GM18861 (cell line): ENCODE measurements around the gene CFLAR.
"Not testable (repeated sequence)": the region's sequence is repeated elsewhere in the genome, so short reads cannot be mapped to it uniquely, and the experiment has no call there.

Experiments
- ATAC-seq: cut with Tn5 transposase; IDR thresholded peaks from one replicate; pipeline ENCODE4 v1.9.1; 2021; ENCODE audit not compliant: unreplicated experiment

The CFLAR gene

GRCh38 chr2:201144101-201145051, 28.4 kb downstream of the CFLAR start:
- ATAC-seq, result no peak

- ATAC-seq, result no peak
These were observed 32.5 kb downstream of the CFLAR start for GRCh38 chr2:201148434-201148990.

- ATAC-seq, result no peak
These were observed 33.3 kb downstream of the CFLAR start for GRCh38 chr2:201149064-201149820.

- not testable (repeated sequence) for ATAC-seq
These were observed 33.8 kb downstream of the CFLAR start for GRCh38 chr2:201149821-201150165.

GRCh38 chr2:201150454-201151020, 34.6 kb downstream of the CFLAR start:
- no peak for ATAC-seq

GRCh38 chr2:201151127-201151981, 35.4 kb downstream of the CFLAR start:
- peak; percentile 95 for ATAC-seq

- no peak for ATAC-seq
These were observed 36.6 kb downstream of the CFLAR start for GRCh38 chr2:201152517-201152916.

- no peak for ATAC-seq
These were observed 37.2 kb downstream of the CFLAR start for GRCh38 chr2:201152999-201153815.

- ATAC-seq, result no peak
These were observed 38.8 kb downstream of the CFLAR start for GRCh38 chr2:201154615-201155399.

- ATAC-seq, result no peak
These were observed 40.1 kb downstream of the CFLAR start for GRCh38 chr2:201156036-201156435.

- ATAC-seq, result no peak
These were observed 40.7 kb downstream of the CFLAR start for GRCh38 chr2:201156640-201157039.

- ATAC-seq, result peak; percentile 19
These were observed 41.7 kb downstream of the CFLAR start for GRCh38 chr2:201157694-201158093.

GRCh38 chr2:201158111-201158929, 42.4 kb downstream of the CFLAR start:
- peak; percentile 90 for ATAC-seq

GRCh38 chr2:201164166-201164565, 48.2 kb downstream of the CFLAR start:
- no peak for ATAC-seq

- no peak for ATAC-seq
These were observed 51.6 kb downstream of the CFLAR start for GRCh38 chr2:201167546-201167945.

GRCh38 chr2:201168496-201168895, 52.5 kb downstream of the CFLAR start:
- ATAC-seq, result not testable (repeated sequence)

GRCh38 chr2:201171259-201171814, 55.4 kb downstream of the CFLAR start:
- no peak for ATAC-seq

GRCh38 chr2:201172279-201172678, 56.3 kb downstream of the CFLAR start:
- ATAC-seq, result no peak
